Keratinocyte (primary cell): ENCODE measurements around the gene ZNF554. TPM values are rescaled to one million over a fixed set of nuclear protein-coding genes. Genes with fewer than 3 reads are reported as not detected.

Source experiments
- DNase-seq: peaks from one replicate; pipeline ENCODE4 v3.0.0-alpha.2; 2011; ENCODE audit warnings: low read depth, missing footprints, low spot score
- FAIRE-seq: peaks from 2 replicates; lab custom pipeline; 2011; peaks lifted over from hg19 to GRCh38; lab: Jason Lieb, UNC
- H2AFZ ChIP-seq: 2 replicates; pipeline ENCODE4 v1.6.0; 2012; ENCODE audit warnings: low read length, control low read depth, inconsistent platforms; ENCODE audit not compliant: control insufficient read depth
- H3K27ac ChIP-seq: 2 replicates; pipeline ENCODE4 v1.5.1; 2011; ENCODE audit warnings: low read length; ENCODE audit not compliant: control insufficient read depth, insufficient read depth
- H3K27me3 ChIP-seq: 3 replicates; pipeline ENCODE4 v1.6.0; 2011; ENCODE audit warnings: low read length; ENCODE audit not compliant: control insufficient read depth, insufficient read depth; ENCODE audit errors: extremely low read depth
- H3K36me3 ChIP-seq, 2 experiments: 2 replicates in 1 of 2; 3 replicates in 1 of 2; pipeline ENCODE4 v1.5.1; 2011; ENCODE audit warnings: low read length in 2 of 2, mild to moderate bottlenecking in 1 of 2; ENCODE audit not compliant: control insufficient read depth in 2 of 2, insufficient read depth in 2 of 2; ENCODE audit errors: extremely low read depth in 1 of 2
- H3K4me1 ChIP-seq: 3 replicates; pipeline ENCODE4 v1.5.1; 2011; ENCODE audit warnings: low read length; ENCODE audit not compliant: control insufficient read depth, insufficient read depth; ENCODE audit errors: extremely low read depth
- H3K4me2 ChIP-seq: 3 replicates; pipeline ENCODE4 v1.6.0; 2011; ENCODE audit warnings: low read depth, low read length; ENCODE audit not compliant: control insufficient read depth, insufficient read depth; ENCODE audit errors: extremely low read depth
- H3K4me3 ChIP-seq, 3 experiments: fragments of 200-600 bp in 1 of 3; sonication (generic) in 1 of 3; 2 replicates in 2 of 3; 3 replicates in 1 of 3; pipeline ENCODE4 v1.5.1; 2011 to 2016; ENCODE audit warnings: low read length in 3 of 3, mild to moderate bottlenecking in 3 of 3, control low read depth in 2 of 3, inconsistent platforms in 1 of 3, low read depth in 1 of 3, mixed read lengths in 1 of 3, mixed run types in 1 of 3, moderate library complexity in 1 of 3; ENCODE audit not compliant: control insufficient read depth in 2 of 3, insufficient read depth in 2 of 3; ENCODE audit errors: extremely low read depth in 1 of 3
- H3K79me2 ChIP-seq: 2 replicates; pipeline ENCODE4 v1.6.0; 2012; ENCODE audit warnings: low read length; ENCODE audit not compliant: control insufficient read depth, insufficient read depth
- H3K9ac ChIP-seq: 3 replicates; pipeline ENCODE4 v1.6.0; 2011; ENCODE audit warnings: low read length; ENCODE audit not compliant: control insufficient read depth, insufficient read depth; ENCODE audit errors: extremely low read depth
- H3K9me1 ChIP-seq: 3 replicates; pipeline ENCODE4 v1.6.0; 2011; ENCODE audit warnings: low read length; ENCODE audit not compliant: control insufficient read depth, insufficient read depth; ENCODE audit errors: extremely low read depth
- H3K9me3 ChIP-seq: 2 replicates; pipeline ENCODE4 v1.5.1; 2012; ENCODE audit warnings: low read depth, low read length; ENCODE audit not compliant: control insufficient read depth
- H4K20me1 ChIP-seq: 3 replicates; pipeline ENCODE4 v1.6.0; 2011; ENCODE audit warnings: low read length; ENCODE audit not compliant: control insufficient read depth, insufficient read depth; ENCODE audit errors: extremely low read depth
- CTCF ChIP-seq, 3 experiments: IDR thresholded peaks in 1 of 3; conservative IDR thresholded peaks in 1 of 3; optimal IDR thresholded peaks in 1 of 3; 2 replicates in 2 of 3; 3 replicates in 1 of 3; pipeline versions ENCODE3 to v1.5.1; 2011; ENCODE audit warnings: low read length in 3 of 3, mild to moderate bottlenecking in 3 of 3, moderate library complexity in 2 of 3, control low read depth in 1 of 3, inconsistent platforms in 1 of 3; ENCODE audit not compliant: insufficient read depth in 2 of 3; ENCODE audit errors: extremely low read depth in 1 of 3
- EZH2 ChIP-seq: IDR thresholded peaks from one replicate; pipeline ENCODE4 v1.6.1; 2012; ENCODE audit warnings: inconsistent platforms, mild to moderate bottlenecking, low read length, moderate library complexity
- dilution Hi-C: fragments of 300-500 bp; cut with MboI; formaldehyde crosslinking; loops from one replicate; pipeline ENCODE4 v1.7.0; 2020; ENCODE audit warnings: low sequenced_read_pairs; ENCODE audit not compliant: extremely low pct_ligation_motif_present
- polyA plus RNA-seq, 5 experiments: library from polyadenylated mRNA; depleted of rRNA in 3 of 5; stranded (reverse) in 3 of 5; stranded (forward) in 1 of 5; unstranded in 1 of 5; fragments of >200 nt; gene quantifications; 1 replicate in 1 of 5; 2 replicates in 3 of 5; 3 replicates in 1 of 5; pipeline versions ENCODE4 v1.2.1 to v1.2.3, GENCODE V29; 2011 to 2012; ENCODE audit warnings: missing spikeins in 2 of 5, low read depth in 1 of 5, low replicate concordance in 1 of 5

ZNF554 gene
- polyA plus RNA-seq, 1 donor (not counting 4 experiments of a cell fraction or from before 2014, with no cell fraction given) = 2.7 TPM

GRCh38 chr19:2777952-2778683 lies 41.5 kb upstream of the ZNF554 start:
- H3K27ac ChIP-seq = no peak overlapping the region
- H4K20me1 ChIP-seq = peaks cover 35% of the 10 kb centered on the region
- peaks cover 12% of the 10 kb centered on the region for H3K4me1 ChIP-seq
- no peak overlapping the region for H3K9ac ChIP-seq
- TF ChIP-seq EZH2 = no peak
- no peak for TF ChIP-seq CTCF (optimal IDR thresholded peaks at IDR 0.05 in 1 of 3, IDR thresholded peaks at IDR 0.05 in 1 of 3, conservative IDR thresholded peaks at IDR 0.05 in 1 of 3; ENCODE audit: extremely low read depth in 1 of 3, insufficient read depth in 2 of 3, low read length in 3 of 3)
- H3K79me2 ChIP-seq = peaks cover 93% of the 10 kb centered on the region
- H3K9me1 ChIP-seq = peaks cover 5% of the 10 kb centered on the region
- H3K36me3 ChIP-seq = peaks cover 13 to 27% of the 10 kb centered on the region in 2 experiments
- H3K9me3 ChIP-seq = no peaks in the 10 kb centered on the region
- dilution Hi-C loops = no loop called here
- H2AFZ ChIP-seq = no peak overlapping the region
- H3K27me3 ChIP-seq = no peaks in the 10 kb centered on the region
- no peak overlapping the region for H3K4me3 ChIP-seq
- no peak for DNase-seq
- H3K4me2 ChIP-seq = no peak overlapping the region
- no peak for FAIRE-seq

GRCh38 chr19:2779121-2779740 lies 40.4 kb upstream of the ZNF554 start:
- dilution Hi-C loops = no loop called here
- H4K20me1 ChIP-seq = peaks cover 30% of the 10 kb centered on the region
- peaks cover 17% of the 10 kb centered on the region for H3K4me1 ChIP-seq
- TF ChIP-seq EZH2 (no peak), CTCF (optimal IDR thresholded peaks at IDR 0.05 in 1 of 3, IDR thresholded peaks at IDR 0.05 in 1 of 3, conservative IDR thresholded peaks at IDR 0.05 in 1 of 3; ENCODE audit: extremely low read depth in 1 of 3, insufficient read depth in 2 of 3, low read length in 3 of 3) (no peak)
- H3K27ac ChIP-seq = no peak overlapping the region
- H3K36me3 ChIP-seq = peaks cover 12 to 27% of the 10 kb centered on the region in 2 experiments
- H3K4me3 ChIP-seq = no peak overlapping the region
- H2AFZ ChIP-seq = no peak overlapping the region
- H3K9me3 ChIP-seq = no peaks in the 10 kb centered on the region
- peaks cover 88% of the 10 kb centered on the region for H3K79me2 ChIP-seq
- H3K27me3 ChIP-seq = no peaks in the 10 kb centered on the region
- H3K4me2 ChIP-seq = no peak overlapping the region
- peaks cover 5% of the 10 kb centered on the region for H3K9me1 ChIP-seq
- DNase-seq (no peak), FAIRE-seq (no peak)
- no peak overlapping the region for H3K9ac ChIP-seq
